Right kidney (tissue), 1 donor: ENCODE results near the gene CFAP221.

Source experiments
- DNase-seq: peaks from one replicate; pipeline ENCODE4 v3.0.0-alpha.2; 2016

CFAP221 gene

GRCh38 chr2:119702203-119702917 is 158.1 kb downstream of the CFAP221 start:
- no peak for DNase-seq

DNA sequence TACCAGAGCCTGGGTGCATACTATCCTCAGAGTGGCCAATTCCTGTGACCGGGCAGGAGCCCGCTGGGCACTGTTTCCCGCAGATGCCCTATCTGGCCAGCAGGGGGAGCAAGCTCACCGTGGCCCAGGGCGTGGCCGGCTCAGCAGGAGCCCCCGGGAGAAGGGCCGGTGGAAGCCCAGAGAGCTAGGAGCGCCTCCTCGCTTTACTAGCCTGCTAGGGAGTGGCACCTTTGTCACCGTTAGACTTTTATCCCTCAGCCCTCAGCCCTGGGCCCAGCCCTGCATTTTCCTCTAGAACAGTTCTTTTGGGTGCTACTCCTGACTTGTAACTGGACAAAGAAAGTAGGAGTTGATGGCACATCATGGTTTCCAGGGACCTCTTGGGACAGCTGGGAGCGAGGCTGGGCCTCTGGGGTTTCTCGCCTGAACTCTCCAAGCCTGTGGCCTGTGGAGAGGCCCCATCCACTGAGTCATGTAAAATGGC is 158.7 kb downstream of the CFAP221 start:
- DNase-seq = peak; percentile 52

DNA sequence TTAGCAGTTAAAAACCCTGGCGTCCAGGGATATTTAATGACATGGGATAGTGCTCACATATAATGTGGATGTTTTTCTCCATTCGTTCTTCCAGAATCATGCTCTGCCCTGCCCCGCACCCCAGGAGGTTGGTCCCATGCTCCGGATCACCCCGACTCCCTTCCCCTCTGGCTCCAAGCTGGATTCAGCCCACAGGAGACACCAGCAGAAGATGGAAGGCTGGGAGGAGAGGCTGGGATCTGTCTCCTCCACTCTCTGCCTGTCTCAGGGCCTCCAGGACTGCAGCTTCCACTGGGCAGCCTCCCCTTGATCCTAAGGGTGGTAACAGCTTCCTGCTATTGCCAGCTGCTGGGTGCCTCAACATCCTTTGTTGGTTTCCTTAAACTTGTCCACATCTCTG is 159.3 kb downstream of the CFAP221 start:
- DNase-seq = no peak

- no peak for DNase-seq
Observed at GRCh38 chr2:119704670-119705120, 160.4 kb downstream of the CFAP221 start.

GRCh38 chr2:119706221-119706620 is 162.0 kb downstream of the CFAP221 start:
- DNase-seq = no peak
